ENCODE data around the gene TMEM17. TPM values are rescaled to one million over a fixed set of nuclear protein-coding genes. Genes with fewer than 3 reads are reported as not detected.

Gene TMEM17
- total and polyA plus RNA-seq, 2 of the 13 experiments (the other 11 are each of a cell fraction or from before 2014, with no cell fraction given): 0.22 to 0.50 TPM

DNA sequence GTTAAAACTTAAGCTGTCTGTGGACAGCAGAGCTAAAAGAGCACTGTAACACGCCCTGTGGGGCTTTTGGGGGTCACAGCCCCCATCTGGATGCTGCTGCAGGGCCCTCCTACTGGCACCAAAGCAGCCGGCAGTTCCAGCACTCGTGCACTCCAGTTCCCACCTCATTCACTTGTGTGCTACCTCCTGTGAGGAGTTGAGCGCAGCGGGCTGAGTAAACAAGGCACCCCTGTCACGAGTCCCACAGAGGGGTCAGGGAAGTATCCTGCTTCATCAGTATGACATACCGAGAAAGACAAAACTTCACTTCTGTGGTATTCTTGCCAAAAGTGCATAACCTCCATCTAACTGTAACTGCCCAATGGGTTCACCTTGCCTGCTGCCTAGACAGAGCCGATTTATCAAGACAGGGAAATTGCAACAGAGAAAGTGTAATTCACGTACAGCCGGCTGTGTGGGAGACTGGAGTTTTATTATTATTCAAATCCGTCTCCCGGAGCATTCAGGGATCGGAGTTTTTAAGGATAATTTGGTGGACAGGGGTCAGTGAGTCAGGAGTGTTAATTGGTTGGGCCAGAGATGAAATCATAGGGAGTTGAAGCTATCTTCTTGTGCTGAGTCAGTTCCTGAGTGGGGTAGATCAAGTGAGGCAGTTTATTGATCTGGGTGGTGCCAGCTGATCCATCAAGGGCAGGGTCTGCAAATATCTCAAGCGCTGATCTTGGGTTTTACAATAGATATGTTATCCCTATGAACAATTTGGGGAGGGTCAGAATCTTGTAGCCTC is 41.6 kb downstream of the TMEM17 start:
- H3K36me3 ChIP-seq (replicated peaks in 1 of 2; ENCODE audit: control insufficient read depth in 1 of 2, insufficient read depth in 2 of 2, low read length in 2 of 2): no peaks in the 10 kb centered on the region
- H2AFZ ChIP-seq (ENCODE audit: low read length): no peak overlapping the region
- WGBS (ENCODE audit: low lambda C conversion rate): 97% methylated on average over 13 of the region's 14 CpGs
- no peaks in the 10 kb centered on the region for H3K9me3 ChIP-seq (ENCODE audit: low read length)
- FAIRE-seq (no peak), DNase-seq (ENCODE audit: low spot score) (no peak), ATAC-seq (no peak)
- H3K4me2 ChIP-seq (ENCODE audit: low read depth, low read length): no peak overlapping the region
- no peaks in the 10 kb centered on the region for H3K79me2 ChIP-seq (ENCODE audit: insufficient read depth, low read length)
- CTCF ChIA-PET (ENCODE audit: low intra/inter-chr PET ratio, low total read pairs): no interaction called here
- H3K4me1 ChIP-seq (ENCODE audit: insufficient read depth, low read length): peaks cover 96% of the 10 kb centered on the region
- BruUV-seq (replicated peaks): no TSS peak
- no peaks in the 10 kb centered on the region for H4K20me1 ChIP-seq (ENCODE audit: insufficient read depth, low read length)
- peak; percentile 26; the same call in 1 of the 2 replicates for TF ChIP-seq FOSL2 (CRISPR knock-in tag; IDR thresholded peaks at IDR 0.05)
- TF ChIP-seq ZNF747 (CRISPR knock-in tag; IDR thresholded peaks at IDR 0.05; ENCODE audit: borderline replicate concordance): no peak
- TF ChIP-seq ZNF598 (CRISPR knock-in tag; IDR thresholded peaks at IDR 0.05; ENCODE audit: borderline replicate concordance): 0 out of 2 replicates have a peak, but pooled peaks have one; percentile 17
- 0 out of 4 replicates have a peak, but pooled peaks of 1 of the 2 experiments have one; percentile 5 for TF ChIP-seq EP300 (IDR thresholded peaks at IDR 0.05; ENCODE audit: low read depth in 2 of 2, low read length in 2 of 2)
- no peak for TF ChIP-seq EP300 (CRISPR knock-in tag; IDR thresholded peaks at IDR 0.05; ENCODE audit: borderline replicate concordance)
- TF ChIP-seq ZNF589 (CRISPR knock-in tag; conservative IDR thresholded peaks at IDR 0.05): no peak
- TF ChIP-seq ONECUT2 (CRISPR knock-in tag; IDR thresholded peaks at IDR 0.05): 0 out of 2 replicates have a peak, but pooled peaks have one; percentile 18
- TF ChIP-seq, protein P1, sequence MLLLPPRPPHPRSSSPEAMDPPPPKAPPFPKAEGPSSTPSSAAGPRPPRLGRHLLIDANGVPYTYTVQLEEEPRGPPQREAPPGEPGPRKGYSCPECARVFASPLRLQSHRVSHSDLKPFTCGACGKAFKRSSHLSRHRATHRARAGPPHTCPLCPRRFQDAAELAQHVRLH (CRISPR knock-in tag; IDR thresholded peaks at IDR 0.05; ENCODE audit: borderline replicate concordance, low read depth): 0 out of 2 replicates have a peak, but pooled peaks have one; percentile 1
- TF ChIP-seq, protein P2, sequence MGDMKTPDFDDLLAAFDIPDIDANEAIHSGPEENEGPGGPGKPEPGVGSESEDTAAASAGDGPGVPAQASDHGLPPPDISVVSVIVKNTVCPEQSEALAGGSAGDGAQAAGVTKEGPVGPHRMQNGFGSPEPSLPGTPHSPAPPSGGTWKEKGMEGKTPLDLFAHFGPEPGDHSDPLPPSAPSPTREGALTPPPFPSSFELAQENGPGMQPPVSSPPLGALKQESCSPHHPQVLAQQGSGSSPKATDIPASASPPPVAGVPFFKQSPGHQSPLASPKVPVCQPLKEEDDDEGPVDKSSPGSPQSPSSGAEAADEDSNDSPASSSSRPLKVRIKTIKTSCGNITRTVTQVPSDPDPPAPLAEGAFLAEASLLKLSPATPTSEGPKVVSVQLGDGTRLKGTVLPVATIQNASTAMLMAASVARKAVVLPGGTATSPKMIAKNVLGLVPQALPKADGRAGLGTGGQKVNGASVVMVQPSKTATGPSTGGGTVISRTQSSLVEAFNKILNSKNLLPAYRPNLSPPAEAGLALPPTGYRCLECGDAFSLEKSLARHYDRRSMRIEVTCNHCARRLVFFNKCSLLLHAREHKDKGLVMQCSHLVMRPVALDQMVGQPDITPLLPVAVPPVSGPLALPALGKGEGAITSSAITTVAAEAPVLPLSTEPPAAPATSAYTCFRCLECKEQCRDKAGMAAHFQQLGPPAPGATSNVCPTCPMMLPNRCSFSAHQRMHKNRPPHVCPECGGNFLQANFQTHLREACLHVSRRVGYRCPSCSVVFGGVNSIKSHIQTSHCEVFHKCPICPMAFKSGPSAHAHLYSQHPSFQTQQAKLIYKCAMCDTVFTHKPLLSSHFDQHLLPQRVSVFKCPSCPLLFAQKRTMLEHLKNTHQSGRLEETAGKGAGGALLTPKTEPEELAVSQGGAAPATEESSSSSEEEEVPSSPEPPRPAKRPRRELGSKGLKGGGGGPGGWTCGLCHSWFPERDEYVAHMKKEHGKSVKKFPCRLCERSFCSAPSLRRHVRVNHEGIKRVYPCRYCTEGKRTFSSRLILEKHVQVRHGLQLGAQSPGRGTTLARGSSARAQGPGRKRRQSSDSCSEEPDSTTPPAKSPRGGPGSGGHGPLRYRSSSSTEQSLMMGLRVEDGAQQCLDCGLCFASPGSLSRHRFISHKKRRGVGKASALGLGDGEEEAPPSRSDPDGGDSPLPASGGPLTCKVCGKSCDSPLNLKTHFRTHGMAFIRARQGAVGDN (CRISPR knock-in tag; IDR thresholded peaks at IDR 0.05): peak; percentile 50; the same call in 1 of the 2 replicates
- no peak; the same call in 1 of the 2 replicates for TF ChIP-seq ZFY (CRISPR knock-in tag; IDR thresholded peaks at IDR 0.05)
- no peak for TF ChIP-seq MAFF (IDR thresholded peaks at IDR 0.05; ENCODE audit: low read depth, low read length)
- H3K27me3 ChIP-seq (ENCODE audit: control insufficient read depth in 1 of 2, insufficient read depth in 2 of 2, low read length in 2 of 2): no peaks in the 10 kb centered on the region
- intact Hi-C loops (cut with micrococcal nuclease; ENCODE audit: unreplicated experiment) (no loop called here), in situ Hi-C loops (cut with HindIII; ENCODE audit: extremely low pct_ligation_motif_present, low pct_unique_long_range_greater_than_20kb) (no loop called here)
- no peak overlapping the region for H3K27ac ChIP-seq (ENCODE audit: extremely low read length, insufficient read depth, low read length)
- no peak overlapping the region for H3K4me3 ChIP-seq (replicated peaks in 1 of 3; ENCODE audit: insufficient read depth in 1 of 3, low read depth in 2 of 3, low read length in 3 of 3)
- H3K9ac ChIP-seq (ENCODE audit: insufficient read depth, low read depth, low read length): no peak overlapping the region
- POLR2A ChIA-PET: interaction anchor here (1.0 to 2.7 kb wide), 2 partner anchors 76 to 105 kb away, joined by 3 to 10 read pairs; no protein-coding TSS in a partner anchor
